ENCODE measurements around the gene NRG3.
"Not testable (repeated sequence)": the region's sequence is repeated elsewhere in the genome, so short reads cannot be mapped to it uniquely, and the experiment has no call there.

Gene NRG3

DNA sequence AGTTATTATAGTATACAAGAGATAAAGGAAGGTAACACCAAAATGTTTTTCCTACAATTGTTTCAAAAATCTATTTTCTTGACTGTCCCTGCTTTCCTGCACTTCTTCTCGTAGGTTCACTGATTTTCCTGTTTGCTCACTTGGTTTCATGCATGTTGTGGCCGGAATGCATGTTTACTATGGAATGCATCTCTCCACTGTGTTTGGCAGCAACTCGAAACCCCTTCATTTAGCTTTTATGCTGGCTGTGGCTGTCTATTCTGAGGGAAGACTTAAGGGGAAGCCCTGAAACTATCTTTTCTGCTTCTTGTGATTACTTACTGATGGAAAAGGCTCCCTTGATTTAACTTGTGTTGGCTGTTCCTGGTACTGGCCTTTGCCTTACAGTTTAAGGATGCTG lies 120.3 kb downstream of the NRG3 start:
- DNase-seq (ENCODE audit: low read depth in 1 of 2, low spot score in 1 of 2): no peak
- no peak for TF ChIP-seq JUND (IDR thresholded peaks at IDR 0.05; ENCODE audit: low read depth)
- in situ Hi-C loops (cut with HindIII; ENCODE audit: low pct_unique_long_range_greater_than_20kb, low sequenced_read_pairs): no loop called here

DNA sequence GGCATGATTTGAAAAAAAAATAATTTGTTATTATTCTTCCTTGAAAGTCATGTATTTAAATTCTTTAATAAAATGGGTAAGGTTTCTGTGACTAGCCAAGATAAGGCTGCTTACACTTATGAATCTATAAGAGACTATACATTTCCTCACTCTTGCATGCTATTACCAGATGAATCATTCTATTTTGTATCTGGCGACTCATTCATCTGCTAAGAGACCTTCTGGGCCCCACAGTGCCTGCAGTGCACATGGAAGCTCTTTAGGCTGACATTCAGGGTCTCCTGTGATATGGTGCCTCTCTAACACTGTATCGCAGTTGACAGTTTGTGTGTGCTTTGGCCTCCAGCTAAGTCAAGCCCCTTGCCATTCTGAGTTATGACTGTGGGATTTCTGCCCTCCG lies 121.9 kb downstream of the NRG3 start:
- in situ Hi-C loops (cut with HindIII; ENCODE audit: low pct_unique_long_range_greater_than_20kb, low sequenced_read_pairs): no loop called here
- DNase-seq (ENCODE audit: low read depth in 1 of 2, low spot score in 1 of 2): no peak

DNA sequence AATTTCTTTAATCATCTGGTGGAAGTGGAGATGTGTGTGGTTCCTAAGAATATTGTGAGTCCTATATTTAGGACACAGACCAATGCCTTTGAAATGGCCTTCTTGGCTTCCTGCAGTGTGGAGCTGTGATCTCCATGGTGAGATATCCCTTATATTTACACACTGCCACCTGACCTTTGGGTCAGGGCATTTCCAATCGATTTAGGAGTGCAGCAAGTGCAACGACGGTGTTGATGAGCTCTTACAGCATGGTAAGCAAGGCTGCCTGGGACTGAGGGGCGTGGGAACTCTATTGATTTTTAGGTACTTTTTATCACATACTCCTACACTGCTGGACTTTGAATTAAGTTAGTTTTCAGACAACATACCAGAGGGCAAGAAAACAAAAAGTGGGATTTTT lies 146.0 kb downstream of the NRG3 start:
- in situ Hi-C loops (cut with HindIII; ENCODE audit: low pct_unique_long_range_greater_than_20kb, low sequenced_read_pairs): no loop called here
- DNase-seq (ENCODE audit: low read depth in 1 of 2, low spot score in 1 of 2): no peak
- no peak for TF ChIP-seq JUND (IDR thresholded peaks at IDR 0.05; ENCODE audit: low read depth)

More for the DNA sequence above, 121.9 kb downstream of the NRG3 start:
- no peak for TF ChIP-seq JUND (IDR thresholded peaks at IDR 0.05; ENCODE audit: low read depth)

DNA sequence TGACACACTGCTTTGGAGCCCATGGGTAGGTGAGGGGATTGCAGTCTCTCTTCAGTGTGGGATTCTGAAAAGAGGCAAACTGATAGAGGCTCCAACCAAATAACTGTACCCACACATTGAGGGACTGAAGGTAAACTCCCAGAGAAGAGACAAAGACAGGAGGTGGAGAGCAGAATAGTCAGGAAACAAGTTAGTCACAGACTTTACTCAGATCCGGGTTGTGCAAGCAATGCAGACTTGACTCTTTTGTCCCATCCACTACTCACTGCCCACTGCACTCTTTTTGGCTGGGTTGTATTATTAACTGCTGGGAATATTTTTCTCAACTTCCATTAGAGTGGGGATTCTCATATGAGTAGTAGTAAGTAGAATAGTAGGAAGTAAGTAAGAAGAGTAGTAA lies 152.7 kb downstream of the NRG3 start:
- DNase-seq (ENCODE audit: low read depth in 1 of 2, low spot score in 1 of 2): no peak
- in situ Hi-C loops (cut with HindIII; ENCODE audit: low pct_unique_long_range_greater_than_20kb, low sequenced_read_pairs): no loop called here
- TF ChIP-seq JUND (IDR thresholded peaks at IDR 0.05; ENCODE audit: low read depth): no peak

DNA sequence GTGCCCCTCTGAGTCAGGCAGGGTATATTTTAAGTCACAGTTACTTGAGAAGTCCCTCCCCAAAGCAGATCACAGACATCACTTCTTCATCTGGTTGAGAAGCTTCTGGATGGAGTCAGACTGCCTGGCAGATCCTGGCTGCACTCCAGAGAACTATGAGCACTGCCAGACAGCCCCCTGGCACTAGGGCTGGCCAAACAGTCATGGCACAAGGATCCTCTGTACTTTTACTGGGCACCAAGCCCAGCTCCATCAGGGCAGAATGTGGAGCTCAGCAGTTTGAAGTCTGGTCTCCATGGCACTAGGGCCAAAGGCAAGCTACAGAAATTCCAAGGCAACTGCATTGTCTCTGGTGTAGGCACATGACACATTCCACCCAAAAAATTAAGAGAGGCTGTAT lies 162.1 kb downstream of the NRG3 start:
- in situ Hi-C loops (cut with HindIII; ENCODE audit: low pct_unique_long_range_greater_than_20kb, low sequenced_read_pairs): no loop called here
- DNase-seq (ENCODE audit: low read depth in 1 of 2, low spot score in 1 of 2): no peak
- TF ChIP-seq JUND (IDR thresholded peaks at IDR 0.05; ENCODE audit: low read depth): no peak

DNA sequence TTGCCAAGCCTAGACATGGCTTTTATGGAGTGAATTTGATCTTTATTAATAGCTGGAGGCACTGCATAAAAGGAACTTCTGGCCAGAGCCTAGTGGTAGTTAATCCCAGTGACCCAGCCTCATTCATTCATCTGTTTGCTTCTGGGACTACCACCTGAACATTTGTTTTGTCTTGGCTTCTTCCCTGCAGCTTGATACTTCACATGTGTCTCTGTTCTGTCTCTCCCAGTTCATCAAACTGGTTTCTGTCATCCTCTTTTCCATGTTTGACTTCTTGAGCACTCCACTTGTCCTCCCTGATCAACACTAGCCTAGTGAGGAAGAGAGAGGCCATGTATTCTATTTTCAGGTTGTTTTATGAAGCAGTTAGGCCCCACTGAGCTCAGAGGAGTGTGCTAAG lies 163.6 kb downstream of the NRG3 start:
- TF ChIP-seq JUND (IDR thresholded peaks at IDR 0.05; ENCODE audit: low read depth): no peak
- in situ Hi-C loops (cut with HindIII; ENCODE audit: low pct_unique_long_range_greater_than_20kb, low sequenced_read_pairs): no loop called here
- no peak for DNase-seq (ENCODE audit: low read depth in 1 of 2, low spot score in 1 of 2)

DNA sequence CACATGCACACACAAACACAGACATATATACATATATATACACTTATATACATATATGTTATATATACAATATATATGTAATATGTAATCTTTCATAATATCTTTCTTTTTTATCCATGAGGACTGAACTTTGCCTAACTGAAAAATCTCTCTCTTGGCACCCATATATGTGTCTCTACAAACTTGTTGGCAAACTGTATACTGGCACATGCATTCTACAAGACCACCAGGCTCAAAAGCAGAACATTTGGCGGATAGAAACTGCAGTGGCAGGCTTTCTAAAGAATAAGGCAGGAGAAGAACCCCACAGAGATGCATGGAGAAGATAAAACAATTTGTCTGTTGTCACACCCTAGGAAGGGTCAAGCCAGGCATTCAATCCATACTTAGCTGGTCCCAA lies 165.3 kb downstream of the NRG3 start:
- TF ChIP-seq JUND (IDR thresholded peaks at IDR 0.05; ENCODE audit: low read depth): no peak
- in situ Hi-C loops (cut with HindIII; ENCODE audit: low pct_unique_long_range_greater_than_20kb, low sequenced_read_pairs): no loop called here
- no peak for DNase-seq (ENCODE audit: low read depth in 1 of 2, low spot score in 1 of 2)

DNA sequence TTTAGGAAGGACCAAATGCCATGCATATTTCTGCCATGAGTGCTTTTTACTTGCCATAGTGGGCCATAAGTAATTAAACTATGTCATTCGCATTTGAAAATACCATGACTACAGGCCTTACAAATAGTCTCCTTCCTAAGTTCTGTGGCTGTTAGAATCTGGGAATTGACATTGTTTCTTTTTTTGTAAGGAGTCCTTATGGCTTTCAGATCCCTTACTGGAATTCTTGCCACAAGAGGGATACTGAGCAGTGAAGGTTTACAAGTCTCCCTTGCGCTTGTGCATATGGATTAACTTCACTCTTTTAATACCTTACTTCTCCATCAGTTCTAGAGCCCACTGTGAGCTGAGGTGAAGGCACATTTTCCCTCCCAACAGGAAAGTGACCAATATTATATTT lies 166.0 kb downstream of the NRG3 start:
- in situ Hi-C loops (cut with HindIII; ENCODE audit: low pct_unique_long_range_greater_than_20kb, low sequenced_read_pairs): no loop called here
- peak in 1 of 2 experiments; percentile 23 for DNase-seq (ENCODE audit: low read depth in 1 of 2, low spot score in 1 of 2)
- no peak for TF ChIP-seq JUND (IDR thresholded peaks at IDR 0.05; ENCODE audit: low read depth)

DNA sequence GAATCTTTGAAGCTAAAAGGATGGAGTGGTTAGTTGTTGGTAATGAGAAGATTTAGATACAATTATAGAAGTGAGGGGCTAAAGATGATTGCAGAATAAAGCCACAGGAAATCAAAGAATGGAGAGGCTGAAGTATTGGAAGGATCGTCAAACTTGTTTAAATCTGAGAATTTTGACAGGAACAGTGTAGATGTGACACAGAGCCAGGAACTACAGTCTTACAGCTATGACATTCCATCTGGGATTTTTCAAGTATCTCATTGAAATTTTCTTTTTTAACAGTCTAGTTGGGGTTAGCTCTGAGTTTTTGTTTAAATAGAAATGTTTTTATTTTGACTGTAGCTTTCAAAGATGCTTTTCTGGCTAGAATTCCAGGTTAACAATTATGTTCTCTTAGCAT lies 181.4 kb downstream of the NRG3 start:
- DNase-seq (ENCODE audit: low read depth in 1 of 2, low spot score in 1 of 2): no peak
- in situ Hi-C loops (cut with HindIII; ENCODE audit: low pct_unique_long_range_greater_than_20kb, low sequenced_read_pairs): no loop called here
- TF ChIP-seq JUND (IDR thresholded peaks at IDR 0.05; ENCODE audit: low read depth): no peak

DNA sequence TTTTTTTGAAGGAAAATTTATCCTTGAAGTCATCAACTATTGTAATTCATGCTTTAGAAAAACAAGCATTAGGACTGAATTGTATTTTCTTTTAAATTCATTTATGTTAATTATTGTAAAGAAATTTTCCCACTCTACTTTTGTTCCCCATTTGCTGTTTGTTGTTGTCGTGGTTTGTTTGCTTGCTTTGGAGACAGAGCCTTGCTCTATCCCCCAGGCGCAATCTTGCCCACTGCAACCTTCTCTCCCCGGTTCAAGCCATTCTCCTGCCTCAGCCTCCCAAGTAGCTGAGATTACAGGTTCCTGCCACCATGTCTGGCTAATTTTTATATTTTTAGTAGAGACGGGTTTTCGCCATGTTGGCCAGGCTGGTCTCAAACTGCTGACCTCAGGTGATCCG lies 192.2 kb downstream of the NRG3 start:
- in situ Hi-C loops (cut with HindIII; ENCODE audit: low pct_unique_long_range_greater_than_20kb, low sequenced_read_pairs); DNase-seq (ENCODE audit: low read depth in 1 of 2, low spot score in 1 of 2): not testable (repeated sequence)

DNA sequence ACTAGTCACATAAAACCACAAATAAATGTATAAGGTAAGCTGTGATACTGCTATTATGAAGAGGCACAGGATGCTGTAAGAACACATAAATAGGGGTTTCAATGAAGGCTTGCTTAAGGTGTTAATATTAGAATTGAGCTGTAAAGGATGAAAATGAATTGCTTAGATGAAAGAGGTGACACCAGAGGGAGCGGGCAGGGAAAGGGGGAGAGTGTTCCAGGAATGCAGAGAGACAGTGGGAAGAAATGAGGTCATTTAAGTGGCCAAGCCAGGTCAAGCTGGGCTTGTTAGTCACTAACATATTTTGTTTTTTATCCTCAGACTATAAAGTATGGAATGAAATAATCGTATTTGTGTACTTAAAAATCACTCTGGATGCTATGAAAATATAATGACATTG lies 193.5 kb downstream of the NRG3 start:
- in situ Hi-C loops (cut with HindIII; ENCODE audit: low pct_unique_long_range_greater_than_20kb, low sequenced_read_pairs): no loop called here
- no peak for TF ChIP-seq JUND (IDR thresholded peaks at IDR 0.05; ENCODE audit: low read depth)
- DNase-seq (ENCODE audit: low read depth in 1 of 2, low spot score in 1 of 2): no peak

DNA sequence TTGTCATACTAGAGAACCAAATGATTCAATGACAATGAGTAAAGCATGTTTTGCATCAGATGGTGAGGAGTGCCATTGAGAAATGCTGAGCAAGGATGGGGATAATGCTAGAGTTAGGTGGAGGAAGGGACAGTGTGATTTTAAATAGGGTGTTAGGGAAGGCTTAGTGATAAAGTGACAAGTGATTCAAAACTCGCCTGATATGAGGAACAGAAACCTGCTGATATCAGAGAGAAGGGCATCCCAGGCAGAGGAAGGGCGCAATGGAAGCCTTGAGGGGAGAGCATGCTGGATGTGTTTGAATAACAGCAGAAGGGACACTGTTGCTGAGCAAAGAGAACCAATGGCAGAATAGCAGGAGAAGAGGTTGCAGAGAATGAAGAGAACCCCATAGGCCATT lies 196.2 kb downstream of the NRG3 start:
- no peak for DNase-seq (ENCODE audit: low read depth in 1 of 2, low spot score in 1 of 2)
- in situ Hi-C loops (cut with HindIII; ENCODE audit: low pct_unique_long_range_greater_than_20kb, low sequenced_read_pairs): no loop called here
- TF ChIP-seq JUND (IDR thresholded peaks at IDR 0.05; ENCODE audit: low read depth): no peak

DNA sequence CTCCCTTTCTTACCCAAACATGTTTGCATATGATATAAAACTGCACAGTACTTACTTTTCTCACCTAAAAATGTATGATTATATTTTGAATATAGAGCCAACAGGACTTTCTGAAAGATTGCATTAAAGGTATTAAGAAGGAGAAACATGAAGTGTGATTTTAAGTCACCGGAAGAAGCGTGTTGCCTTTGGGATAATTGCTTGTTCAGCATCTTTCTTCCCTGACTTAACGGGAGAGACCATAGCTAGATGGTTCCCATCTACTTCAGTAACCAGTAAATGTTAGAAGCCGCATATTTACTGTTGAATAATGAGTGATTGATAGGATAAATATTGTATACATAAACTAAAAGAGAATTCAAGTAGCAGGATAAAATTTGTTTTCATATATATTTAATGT lies 197.1 kb downstream of the NRG3 start:
- in situ Hi-C loops (cut with HindIII; ENCODE audit: low pct_unique_long_range_greater_than_20kb, low sequenced_read_pairs): no loop called here
- no peak for TF ChIP-seq JUND (IDR thresholded peaks at IDR 0.05; ENCODE audit: low read depth)
- DNase-seq (ENCODE audit: low read depth in 1 of 2, low spot score in 1 of 2): no peak

DNA sequence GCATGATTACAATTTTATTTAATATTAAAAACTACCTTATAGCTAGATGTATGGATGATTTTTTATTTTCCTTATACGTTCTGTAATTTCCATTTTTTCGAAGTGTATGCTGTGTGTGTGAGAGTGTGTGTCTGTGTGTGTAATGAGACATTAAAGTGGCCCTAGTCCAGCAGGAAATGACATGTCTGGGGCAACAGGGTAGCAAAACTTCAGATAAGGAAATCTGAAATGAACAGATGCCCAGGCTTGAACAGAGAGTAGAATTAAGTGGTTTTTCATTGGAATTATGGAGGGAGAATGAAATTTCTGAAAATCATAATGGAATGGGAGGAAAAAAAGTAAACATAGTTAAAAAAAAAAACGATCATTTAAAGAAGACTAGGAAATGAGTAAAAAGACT lies 200.6 kb downstream of the NRG3 start:
- no peak for DNase-seq (ENCODE audit: low read depth in 1 of 2, low spot score in 1 of 2)
- TF ChIP-seq JUND (IDR thresholded peaks at IDR 0.05; ENCODE audit: low read depth): no peak
- in situ Hi-C loops (cut with HindIII; ENCODE audit: low pct_unique_long_range_greater_than_20kb, low sequenced_read_pairs): no loop called here

DNA sequence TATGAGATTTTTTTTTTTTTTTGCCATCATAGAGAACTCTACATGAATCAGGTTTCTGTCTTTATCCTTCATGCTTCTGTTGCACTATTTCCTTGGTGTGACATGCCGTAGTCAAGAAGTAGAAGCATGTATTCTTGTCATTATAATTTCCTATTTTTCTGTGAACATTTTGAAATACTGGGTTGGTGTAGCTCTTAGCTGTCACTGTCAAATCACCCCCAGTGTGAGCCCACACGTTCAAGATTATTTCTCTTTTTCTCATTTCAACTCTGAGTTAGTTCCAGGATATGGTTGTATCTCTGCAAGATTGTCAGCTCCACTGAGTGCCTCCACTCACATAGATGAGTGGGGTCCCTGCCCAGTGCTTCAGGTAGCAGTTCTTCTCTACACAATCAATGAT lies 209.5 kb downstream of the NRG3 start:
- no peak for DNase-seq (ENCODE audit: low read depth in 1 of 2, low spot score in 1 of 2)
- in situ Hi-C loops (cut with HindIII; ENCODE audit: low pct_unique_long_range_greater_than_20kb, low sequenced_read_pairs): no loop called here
- TF ChIP-seq JUND (IDR thresholded peaks at IDR 0.05; ENCODE audit: low read depth): no peak

Measured in T47D (cell line).